Mesenchymal stem cell (in vitro differentiated cells and primary cell): ENCODE data around the gene LTF.

ENCODE experiments used
- DNase-seq: peaks from one replicate; pipeline ENCODE4 v3.0.0-alpha.2; 2013
- H2AFZ ChIP-seq: one replicate; pipeline ENCODE4 v1.6.1; 2013; ENCODE audit warnings: low read depth, mild to moderate bottlenecking, control low read depth, inconsistent platforms, low read length, moderate library complexity
- H2AK5ac ChIP-seq: 2 replicates; pipeline ENCODE4 v1.6.1; 2013; ENCODE audit warnings: low read length, moderate library complexity, mild to moderate bottlenecking, inconsistent platforms; ENCODE audit not compliant: severe bottlenecking
- H2BK120ac ChIP-seq: one replicate; pipeline ENCODE4 v1.6.1; 2013; ENCODE audit warnings: low read depth, mild to moderate bottlenecking, inconsistent platforms, low read length, moderate library complexity
- H2BK12ac ChIP-seq, 2 experiments: one replicate each; pipeline ENCODE4 v1.6.1; 2013; ENCODE audit warnings: inconsistent platforms in 2 of 2, low read length in 2 of 2, mild to moderate bottlenecking in 2 of 2, moderate library complexity in 2 of 2, control low read depth in 1 of 2
- H2BK15ac ChIP-seq: one replicate; pipeline ENCODE4 v1.6.1; 2013; ENCODE audit warnings: mild to moderate bottlenecking, low read depth, inconsistent platforms; ENCODE audit not compliant: poor library complexity, severe bottlenecking
- H2BK5ac ChIP-seq: 2 replicates; pipeline ENCODE4 v1.6.1; 2013; ENCODE audit warnings: low read depth, mild to moderate bottlenecking, low read length, control low read depth, inconsistent platforms; ENCODE audit not compliant: poor library complexity, severe bottlenecking
- H3K14ac ChIP-seq, 2 experiments: one replicate each; pipeline ENCODE4 v1.6.1; 2013; ENCODE audit warnings: inconsistent platforms in 2 of 2, low read length in 2 of 2, control low read depth in 1 of 2, mild to moderate bottlenecking in 1 of 2, moderate library complexity in 1 of 2
- H3K18ac ChIP-seq, 2 experiments: one replicate each; pipeline ENCODE4 v1.6.1; 2013; ENCODE audit warnings: inconsistent platforms in 2 of 2, low read length in 2 of 2, control low read depth in 1 of 2, low read depth in 1 of 2, mild to moderate bottlenecking in 1 of 2
- H3K23ac ChIP-seq, 2 experiments: one replicate each; pipeline ENCODE4 v1.6.1; 2013; ENCODE audit warnings: inconsistent platforms in 2 of 2, low read length in 2 of 2, mild to moderate bottlenecking in 2 of 2, moderate library complexity in 2 of 2, control low read depth in 1 of 2
- H3K27ac ChIP-seq: 2 replicates; pipeline ENCODE4 v1.5.1; 2013; ENCODE audit warnings: mild to moderate bottlenecking, moderate library complexity, low read length, control low read depth, inconsistent platforms; ENCODE audit not compliant: poor library complexity, severe bottlenecking
- H3K27me3 ChIP-seq, 2 experiments: 2 replicates each; pipeline versions ENCODE4 v1.6.1 to v1.7.0; 2013; ENCODE audit warnings: low read length in 2 of 2, mild to moderate bottlenecking in 2 of 2, moderate library complexity in 2 of 2, control low read depth in 1 of 2, inconsistent platforms in 1 of 2; ENCODE audit not compliant: control insufficient read depth in 1 of 2, insufficient read depth in 1 of 2
- H3K36me3 ChIP-seq, 2 experiments: 2 replicates each; pipeline versions ENCODE4 v1.6.1 to v1.7.0; 2013; ENCODE audit warnings: low read length in 2 of 2, control low read depth in 1 of 2, inconsistent platforms in 1 of 2, low read depth in 1 of 2, mild to moderate bottlenecking in 1 of 2; ENCODE audit not compliant: insufficient read depth in 2 of 2, control insufficient read depth in 1 of 2
- H3K4ac ChIP-seq, 2 experiments: one replicate each; pipeline ENCODE4 v1.6.1; 2013; ENCODE audit warnings: inconsistent platforms in 2 of 2, low read length in 2 of 2, mild to moderate bottlenecking in 2 of 2, moderate library complexity in 2 of 2, control low read depth in 1 of 2, low read depth in 1 of 2
- H3K4me1 ChIP-seq: 2 replicates; pipeline ENCODE4 v1.6.1; 2013; ENCODE audit warnings: low read depth, low read length, control low read depth; ENCODE audit not compliant: control insufficient read depth, insufficient read depth
- H3K4me2 ChIP-seq: 2 replicates; pipeline ENCODE4 v1.6.1; 2013; ENCODE audit warnings: low read length, mild to moderate bottlenecking, inconsistent platforms; ENCODE audit not compliant: poor library complexity, severe bottlenecking
- H3K4me3 ChIP-seq, 2 experiments: 2 replicates each; pipeline versions ENCODE4 v1.5.1 to v1.7.0; 2013; ENCODE audit warnings: low read length in 2 of 2, mild to moderate bottlenecking in 2 of 2, control low read depth in 1 of 2, low read depth in 1 of 2; ENCODE audit not compliant: insufficient read depth in 1 of 2
- H3K79me1 ChIP-seq: replicated peaks from 2 replicates; pipeline ENCODE4 v1.6.1; 2013; ENCODE audit warnings: mild to moderate bottlenecking, control low read depth, low read length, inconsistent platforms; ENCODE audit not compliant: poor library complexity, severe bottlenecking
- H3K9ac ChIP-seq: 2 replicates; pipeline ENCODE4 v1.7.0; 2013; ENCODE audit warnings: mild to moderate bottlenecking, low read length, moderate library complexity
- H3K9me3 ChIP-seq: 2 replicates; pipeline ENCODE4 v1.7.0; 2013; ENCODE audit warnings: mild to moderate bottlenecking, low read length; ENCODE audit not compliant: control insufficient read depth
- H4K8ac ChIP-seq: one replicate; pipeline ENCODE4 v1.6.1; 2013; ENCODE audit warnings: inconsistent platforms, mild to moderate bottlenecking, low read length, moderate library complexity
- H4K91ac ChIP-seq: one replicate; pipeline ENCODE4 v1.6.1; 2013; ENCODE audit warnings: mild to moderate bottlenecking, low read length, inconsistent platforms
- WGBS: methylation state at CpG from one replicate; pipeline ENCODE4 v1.1.7; 2013; ENCODE audit warnings: mixed read lengths; 5-methylcytosine and 5-hydroxymethylcytosine counted together

The LTF gene

DNA sequence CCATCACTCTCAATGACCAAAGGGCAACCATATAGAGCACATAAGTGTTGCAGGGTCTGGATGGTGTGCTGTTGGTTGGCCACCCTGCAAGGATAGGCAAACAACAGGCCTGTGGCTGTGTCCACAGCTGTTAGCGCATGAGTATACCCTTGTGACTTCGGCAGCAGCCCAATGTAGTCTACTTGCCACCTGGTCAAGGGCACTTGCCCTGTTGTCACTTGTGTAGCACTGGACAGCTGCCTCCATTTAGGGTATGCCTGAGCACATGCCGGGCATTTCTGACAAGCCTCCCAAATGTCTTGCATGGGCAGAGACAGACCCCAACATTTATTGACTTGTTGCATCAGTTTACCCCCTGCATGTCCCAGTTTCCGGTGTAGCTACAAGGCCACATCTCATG is 44.9 kb downstream of the LTF start:
- Histone ChIP-seq H2AK5ac (no peak overlapping the region), H3K27me3 (no peaks in the 10 kb centered on the region), H2BK120ac (no peak overlapping the region), H3K9me3 (no peaks in the 10 kb centered on the region), H4K91ac (no peak overlapping the region), H3K9ac (no peak overlapping the region), H2BK15ac (no peak overlapping the region), H3K23ac (peak overlapping the region in 1 of 2 experiments; percentile 42), H3K4me2 (no peak overlapping the region), H4K8ac (no peak overlapping the region), H3K79me1 (no peaks in the 10 kb centered on the region), H2BK12ac (no peak overlapping the region), H3K36me3 (no peaks in the 10 kb centered on the region), H2BK5ac (no peak overlapping the region), H3K18ac (no peak overlapping the region), H3K4ac (no peak overlapping the region), H2AFZ (no peak overlapping the region), H3K27ac (no peak overlapping the region), H3K4me1 (no peaks in the 10 kb centered on the region), H3K4me3 (no peak overlapping the region), H3K14ac (no peak overlapping the region)
- no peak for DNase-seq
- 92% methylated on average over 4 of the region's 4 CpGs for WGBS

DNA sequence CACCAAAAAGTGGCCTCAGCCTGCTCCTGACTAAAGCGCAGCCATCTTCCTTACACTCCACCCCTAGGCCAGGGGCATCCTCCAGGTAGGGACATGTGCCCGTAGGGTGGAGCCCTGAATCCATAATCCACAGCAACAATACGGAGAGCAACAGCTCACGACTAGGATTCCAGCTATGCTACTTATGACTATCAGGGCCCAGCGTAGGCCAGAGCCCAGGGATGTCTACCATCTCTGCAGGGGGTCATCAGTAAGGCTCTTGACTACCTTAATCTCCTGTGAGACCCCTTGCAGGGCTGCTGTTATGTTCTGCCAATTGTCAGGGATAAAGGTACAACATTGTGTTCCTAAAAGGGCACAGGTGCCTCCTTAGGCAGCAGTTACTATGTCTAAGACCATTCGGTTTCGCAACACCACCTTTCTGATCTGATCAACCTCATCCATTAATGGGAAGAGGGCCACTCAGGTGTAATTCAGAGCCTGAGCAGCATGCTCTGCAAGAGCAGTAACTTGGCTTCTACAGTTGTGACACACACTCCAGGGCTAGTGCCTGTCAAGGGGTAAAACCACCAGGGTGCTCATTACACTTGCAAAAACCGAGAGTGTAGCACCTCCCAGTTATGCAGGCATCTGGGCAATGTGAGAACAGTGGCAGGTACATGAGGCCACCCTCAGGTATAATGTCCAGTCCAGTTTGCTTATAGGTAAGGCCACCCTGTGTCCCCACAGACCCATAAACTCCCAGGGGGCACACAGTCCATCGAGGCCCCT is 46.7 kb downstream of the LTF start:
- Histone ChIP-seq H3K4me3 (no peak overlapping the region), H3K23ac (no peak overlapping the region), H3K27me3 (no peaks in the 10 kb centered on the region), H3K4me1 (no peaks in the 10 kb centered on the region), H2AK5ac (no peak overlapping the region), H2BK15ac (no peak overlapping the region), H4K91ac (no peak overlapping the region), H3K9ac (no peak overlapping the region), H3K27ac (no peak overlapping the region), H2AFZ (no peak overlapping the region), H3K14ac (no peak overlapping the region), H3K4me2 (no peak overlapping the region), H2BK120ac (no peak overlapping the region), H3K18ac (no peak overlapping the region), H3K9me3 (no peaks in the 10 kb centered on the region), H3K36me3 (no peaks in the 10 kb centered on the region), H3K4ac (no peak overlapping the region), H2BK12ac (no peak overlapping the region), H4K8ac (no peak overlapping the region), H3K79me1 (no peaks in the 10 kb centered on the region), H2BK5ac (no peak overlapping the region)
- no peak for DNase-seq
- 79% methylated on average over 9 of the region's 9 CpGs for WGBS

DNA sequence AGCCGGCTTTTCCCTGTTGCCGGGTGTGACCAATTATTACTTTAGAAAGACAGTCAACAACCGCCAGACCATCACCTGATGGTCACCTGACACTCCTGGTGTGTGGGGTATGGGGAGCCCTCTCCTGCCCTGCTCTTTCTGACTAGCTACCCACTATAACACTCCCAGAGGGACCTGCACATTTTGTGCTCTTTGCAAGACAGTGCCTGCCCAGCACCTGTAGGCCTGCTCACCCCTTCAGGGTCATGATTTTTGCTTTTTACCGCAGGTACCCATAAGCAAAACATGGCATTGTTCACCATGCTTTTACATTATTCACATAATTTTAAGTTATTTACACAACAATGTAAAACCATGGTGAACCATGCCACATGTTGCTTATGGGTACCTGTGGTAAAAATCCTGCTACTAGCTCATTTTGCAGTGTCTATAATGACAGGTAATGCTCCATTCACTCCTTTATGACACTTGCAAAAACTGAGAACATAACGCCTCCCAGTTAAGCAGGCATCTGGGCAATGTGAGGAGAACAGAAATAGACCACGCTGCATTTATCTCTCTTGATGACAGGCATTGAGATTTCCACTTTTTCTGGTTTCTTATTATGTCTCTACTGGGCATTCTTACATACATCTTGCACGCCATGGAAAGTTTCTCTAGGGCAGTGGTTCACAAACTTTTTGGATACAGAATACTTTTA is 47.7 kb downstream of the LTF start:
- Histone ChIP-seq H3K27ac (no peak overlapping the region), H3K4ac (no peak overlapping the region), H3K14ac (no peak overlapping the region), H2AK5ac (no peak overlapping the region), H3K4me3 (no peak overlapping the region), H2BK120ac (no peak overlapping the region), H3K18ac (no peak overlapping the region), H4K91ac (no peak overlapping the region), H3K79me1 (no peaks in the 10 kb centered on the region), H3K23ac (no peak overlapping the region), H3K4me1 (no peaks in the 10 kb centered on the region), H2BK15ac (no peak overlapping the region), H4K8ac (no peak overlapping the region), H2AFZ (no peak overlapping the region), H3K27me3 (no peaks in the 10 kb centered on the region), H3K36me3 (no peaks in the 10 kb centered on the region), H2BK12ac (no peak overlapping the region), H2BK5ac (no peak overlapping the region), H3K4me2 (no peak overlapping the region), H3K9ac (no peak overlapping the region), H3K9me3 (no peaks in the 10 kb centered on the region)
- DNase-seq = no peak
- 88% methylated on average over 7 of the region's 7 CpGs for WGBS

DNA sequence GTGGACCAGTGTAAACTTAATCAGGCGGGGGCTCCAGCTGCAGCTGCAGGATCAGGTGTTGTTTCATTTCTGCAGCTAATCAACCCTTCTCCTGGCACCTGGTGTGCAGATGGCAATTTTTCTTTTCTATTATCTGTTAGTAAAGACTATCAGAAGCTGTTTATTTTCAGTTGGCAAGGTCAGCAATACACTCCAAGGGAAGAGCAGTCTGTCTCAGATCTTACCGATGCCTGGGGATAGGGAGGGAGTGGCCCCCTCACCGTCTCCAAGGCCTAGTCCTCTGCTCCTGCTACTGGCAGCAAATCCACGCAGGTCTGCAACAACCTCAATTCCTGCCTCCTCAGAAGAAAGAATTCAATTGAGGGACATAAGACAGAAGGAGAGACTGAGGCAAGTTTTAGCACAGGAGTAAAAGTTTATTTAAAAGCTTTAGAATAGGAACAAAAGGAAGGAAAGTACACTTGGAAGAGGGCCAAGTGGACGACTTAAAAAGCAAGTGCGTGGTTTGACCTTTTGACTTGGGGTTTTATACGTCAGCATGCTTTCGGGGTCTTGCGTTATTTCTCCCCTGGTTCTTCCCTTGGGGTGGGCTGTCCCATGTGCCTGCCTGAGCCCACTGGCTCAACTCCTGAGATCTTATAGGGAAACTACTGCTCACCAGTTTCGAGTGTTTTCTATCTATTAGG is 48.4 kb downstream of the LTF start:
- Histone ChIP-seq H3K27me3 (no peaks in the 10 kb centered on the region), H2AK5ac (no peak overlapping the region), H3K18ac (no peak overlapping the region), H3K4me2 (no peak overlapping the region), H3K4me1 (no peaks in the 10 kb centered on the region), H3K79me1 (no peaks in the 10 kb centered on the region), H3K27ac (no peak overlapping the region), H3K36me3 (no peaks in the 10 kb centered on the region), H4K8ac (no peak overlapping the region), H3K23ac (no peak overlapping the region), H3K14ac (no peak overlapping the region), H3K9me3 (no peaks in the 10 kb centered on the region), H3K9ac (no peak overlapping the region), H2BK15ac (no peak overlapping the region), H2BK120ac (no peak overlapping the region), H3K4ac (no peak overlapping the region), H2BK12ac (no peak overlapping the region), H3K4me3 (no peak overlapping the region), H2BK5ac (no peak overlapping the region), H4K91ac (no peak overlapping the region), H2AFZ (no peak overlapping the region)
- DNase-seq = no peak
- WGBS = 75% methylated on average over 9 of the region's 10 CpGs
